NCI-H82 treated with DMSO at 0.1 percent for 48 hours (cell line): ENCODE measurements around the gene FCGBP.
"Not testable (repeated sequence)": the region's sequence is repeated elsewhere in the genome, so short reads cannot be mapped to it uniquely, and the experiment has no call there.

Experiments used
- DNase-seq: peaks from one replicate; lab custom pipeline; 2025; ENCODE audit not compliant: unreplicated experiment; lab: John Stamatoyannopoulos, UW

Gene FCGBP

GRCh38 chr19:39892506-39892902, 41.9 kb downstream of the FCGBP start:
- DNase-seq = not testable (repeated sequence)

- not testable (repeated sequence) for DNase-seq
Observed at GRCh38 chr19:39891660-39892505, 42.6 kb downstream of the FCGBP start.

- DNase-seq = no peak
Observed at GRCh38 chr19:39890755-39891551, 43.5 kb downstream of the FCGBP start.

- DNase-seq = not testable (repeated sequence)
Observed at GRCh38 chr19:39889872-39890754, 44.3 kb downstream of the FCGBP start.

- not testable (repeated sequence) for DNase-seq
Observed at GRCh38 chr19:39887456-39887951, 46.9 kb downstream of the FCGBP start.

- not testable (repeated sequence) for DNase-seq
Observed at GRCh38 chr19:39885821-39886554, 48.4 kb downstream of the FCGBP start.

GRCh38 chr19:39884721-39885120, 49.7 kb downstream of the FCGBP start:
- not testable (repeated sequence) for DNase-seq
